Trophoblast cell (in vitro differentiated cells and primary cell): ENCODE measurements around the gene ZNF526.
A peak's percentile ranks its signal among the peaks of the same experiment; 100 is the strongest.

Source experiments
- DNase-seq, 2 donors: peaks; one replicate each; pipeline ENCODE4 v3.0.0-alpha.2; 2016
- H2AFZ ChIP-seq: 2 replicates; pipeline ENCODE4 v1.6.1; 2013; ENCODE audit warnings: low read length, moderate library complexity, mild to moderate bottlenecking; ENCODE audit not compliant: insufficient read depth, poor library complexity
- H2AK5ac ChIP-seq: 2 replicates; pipeline ENCODE4 v1.6.1; 2013; ENCODE audit warnings: mild to moderate bottlenecking, low read length
- H2BK120ac ChIP-seq: 2 replicates; pipeline ENCODE4 v1.6.1; 2013; ENCODE audit warnings: low read length, mild to moderate bottlenecking, moderate library complexity; ENCODE audit not compliant: insufficient read depth, poor library complexity
- H2BK12ac ChIP-seq: 2 replicates; pipeline ENCODE4 v1.6.1; 2013; ENCODE audit warnings: mild to moderate bottlenecking, low read length, moderate library complexity
- H2BK5ac ChIP-seq: 2 replicates; pipeline ENCODE4 v1.6.1; 2013; ENCODE audit warnings: low read length, low read depth, moderate library complexity, mild to moderate bottlenecking; ENCODE audit not compliant: poor library complexity
- H3K14ac ChIP-seq: 2 replicates; pipeline ENCODE4 v1.6.1; 2013; ENCODE audit warnings: mild to moderate bottlenecking, low read length
- H3K18ac ChIP-seq: 2 replicates; pipeline ENCODE4 v1.6.1; 2013; ENCODE audit warnings: mild to moderate bottlenecking, low read length
- H3K23ac ChIP-seq: 2 replicates; pipeline ENCODE4 v1.6.1; 2013; ENCODE audit warnings: low read length
- H3K27ac ChIP-seq: 2 replicates; pipeline ENCODE4 v1.5.1; 2013; ENCODE audit warnings: low read depth, mild to moderate bottlenecking, inconsistent platforms, low read length, moderate library complexity
- H3K27me3 ChIP-seq: 2 replicates; pipeline ENCODE4 v1.6.1; 2013; ENCODE audit warnings: inconsistent platforms, mild to moderate bottlenecking, low read length, moderate library complexity; ENCODE audit not compliant: insufficient read depth
- H3K36me3 ChIP-seq, 2 experiments: 1 replicate in 1 of 2; 2 replicates in 1 of 2; pipeline ENCODE4 v1.6.1; 2013; ENCODE audit warnings: low read length in 2 of 2, mild to moderate bottlenecking in 2 of 2, moderate library complexity in 1 of 2; ENCODE audit not compliant: insufficient read depth in 2 of 2, control insufficient read depth in 1 of 2
- H3K4ac ChIP-seq: 2 replicates; pipeline ENCODE4 v1.6.1; 2013; ENCODE audit warnings: low read depth, mild to moderate bottlenecking, low read length, moderate library complexity
- H3K4me1 ChIP-seq, 2 experiments: 1 replicate in 1 of 2; 2 replicates in 1 of 2; pipeline ENCODE4 v1.6.1; 2013; ENCODE audit warnings: low read length in 2 of 2, mild to moderate bottlenecking in 2 of 2, moderate library complexity in 1 of 2; ENCODE audit not compliant: insufficient read depth in 2 of 2, control insufficient read depth in 1 of 2
- H3K4me2 ChIP-seq: 2 replicates; pipeline ENCODE4 v1.6.1; 2013; ENCODE audit warnings: inconsistent platforms, mild to moderate bottlenecking, low read length, moderate library complexity
- H3K4me3 ChIP-seq: 2 replicates; pipeline ENCODE4 v1.5.1; 2013; ENCODE audit warnings: mild to moderate bottlenecking, low read depth, low read length, inconsistent platforms
- H3K79me1 ChIP-seq: one replicate; pipeline ENCODE4 v1.6.1; 2013; ENCODE audit warnings: low read length
- H3K79me2 ChIP-seq: 2 replicates; pipeline ENCODE4 v1.6.1; 2013; ENCODE audit warnings: low read length, mild to moderate bottlenecking; ENCODE audit not compliant: control insufficient read depth, insufficient read depth, poor library complexity
- H3K9ac ChIP-seq: 2 replicates; pipeline ENCODE4 v1.6.1; 2013; ENCODE audit warnings: mild to moderate bottlenecking, low read length
- H3K9me3 ChIP-seq: 2 replicates; pipeline ENCODE4 v1.6.1; 2013; ENCODE audit warnings: low read depth, mild to moderate bottlenecking, control low read depth, inconsistent platforms, low read length; ENCODE audit not compliant: insufficient read depth
- H4K12ac ChIP-seq: 2 replicates; pipeline ENCODE4 v1.6.1; 2013; ENCODE audit warnings: low read depth, mild to moderate bottlenecking, low read length, moderate library complexity
- H4K8ac ChIP-seq: 2 replicates; pipeline ENCODE4 v1.6.1; 2013; ENCODE audit warnings: low read depth, mild to moderate bottlenecking, low read length, moderate library complexity
- H4K91ac ChIP-seq: one replicate; pipeline ENCODE4 v1.6.1; 2013; ENCODE audit warnings: low read depth, mild to moderate bottlenecking, low read length, moderate library complexity
- WGBS: extraction: QIAGEN DNeasy Blood & Tissue Kit; methylation state at CpG from one replicate; pipeline ENCODE4 v1.1.7; 2013; ENCODE audit warnings: missing lambda C conversion rate; ENCODE audit not compliant: insufficient read length, insufficient coverage; ENCODE audit errors: extremely low coverage; 5-methylcytosine and 5-hydroxymethylcytosine counted together

Gene ZNF526

DNA sequence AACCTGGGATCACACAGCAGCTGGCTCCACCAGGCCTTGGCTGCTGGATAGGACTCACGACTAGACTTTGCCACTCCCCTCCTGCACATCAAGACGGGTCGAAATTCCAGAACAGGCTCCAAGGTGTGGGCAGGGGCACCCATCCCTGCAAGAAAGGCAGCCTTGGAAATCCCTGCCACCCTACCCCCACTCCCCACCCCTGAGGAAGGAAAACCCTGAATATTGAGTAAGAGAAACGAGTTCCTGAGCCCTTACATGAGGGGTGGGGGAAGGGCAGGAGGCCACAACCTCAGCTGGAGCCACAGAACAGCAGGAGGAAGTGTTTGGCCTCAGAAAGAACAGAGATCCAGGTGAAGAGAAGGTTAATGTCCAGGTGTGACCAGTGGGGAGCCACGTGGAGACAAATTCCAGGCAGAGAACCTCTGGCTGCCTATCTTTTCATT, 22.7 kb upstream of the ZNF526 start:
- no peak overlapping the region for H4K8ac ChIP-seq
- H3K23ac ChIP-seq: no peak overlapping the region
- DNase-seq: no peak
- H4K12ac ChIP-seq: no peak overlapping the region
- H3K4me1 ChIP-seq: peaks cover 0 to 4% of the 10 kb centered on the region in 2 experiments
- no peak overlapping the region for H3K14ac ChIP-seq
- no peak overlapping the region for H2BK120ac ChIP-seq
- H3K9me3 ChIP-seq: no peaks in the 10 kb centered on the region
- H2AK5ac ChIP-seq: no peak overlapping the region
- H3K79me1 ChIP-seq: no peaks in the 10 kb centered on the region
- H3K79me2 ChIP-seq: no peaks in the 10 kb centered on the region
- no peak overlapping the region for H4K91ac ChIP-seq
- no peak overlapping the region for H3K4me2 ChIP-seq
- no CpG with 5 or more reads among the region's 5 CpGs for WGBS
- no peak overlapping the region for H3K9ac ChIP-seq
- peaks cover 36 to 54% of the 10 kb centered on the region in 2 experiments for H3K36me3 ChIP-seq
- no peak overlapping the region for H2BK12ac ChIP-seq
- no peak overlapping the region for H3K18ac ChIP-seq
- H2AFZ ChIP-seq: no peak overlapping the region
- no peak overlapping the region for H3K27ac ChIP-seq
- H2BK5ac ChIP-seq: no peak overlapping the region
- H3K4me3 ChIP-seq: no peak overlapping the region
- no peak overlapping the region for H3K4ac ChIP-seq
- no peaks in the 10 kb centered on the region for H3K27me3 ChIP-seq

DNA sequence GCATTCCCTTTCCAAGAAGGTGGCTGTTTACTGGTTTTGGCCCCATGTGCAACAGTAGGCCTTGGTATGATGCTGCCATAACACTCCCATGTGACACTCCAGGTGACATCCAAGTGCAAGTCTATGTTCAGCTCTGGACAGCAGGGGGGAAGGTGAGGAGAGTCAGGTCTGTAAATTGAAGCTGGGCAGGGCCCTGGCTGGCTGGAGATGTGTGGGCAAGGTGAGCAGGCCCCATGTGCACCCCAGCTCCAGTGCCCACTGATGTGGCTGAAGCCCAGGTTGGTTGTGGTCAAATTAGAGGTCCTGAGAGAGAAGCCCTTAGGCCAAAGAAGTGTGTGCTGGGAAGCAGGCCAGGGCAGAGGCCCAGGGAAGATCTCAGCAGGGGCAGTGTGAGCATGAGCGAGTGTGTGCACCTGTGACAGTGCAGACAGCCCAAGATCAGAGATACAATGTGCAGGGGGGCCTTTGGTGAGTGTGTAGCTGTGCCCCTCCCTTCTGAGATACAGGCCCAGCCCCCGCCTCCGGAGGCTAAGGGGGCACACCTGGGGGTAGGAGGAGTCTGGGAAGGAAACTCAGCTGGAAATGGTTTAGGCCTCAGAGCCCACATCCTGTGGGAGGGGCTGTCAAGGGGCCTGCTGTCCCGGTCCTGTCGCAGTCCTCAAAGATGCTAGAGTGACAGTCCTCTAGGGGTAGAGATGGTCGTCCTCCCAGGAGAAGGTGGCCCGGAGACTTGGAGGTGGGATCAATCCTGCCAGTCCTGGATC, 21.3 kb upstream of the ZNF526 start:
- Histone ChIP-seq H2AK5ac (no peak overlapping the region), H3K4ac (no peak overlapping the region), H3K4me3 (no peak overlapping the region), H2BK5ac (no peak overlapping the region), H3K79me2 (no peaks in the 10 kb centered on the region), H3K36me3 (peaks cover 46 to 67% of the 10 kb centered on the region in 2 experiments), H3K9me3 (no peaks in the 10 kb centered on the region), H3K9ac (no peak overlapping the region), H3K18ac (no peak overlapping the region), H3K23ac (no peak overlapping the region), H2BK120ac (no peak overlapping the region), H2AFZ (no peak overlapping the region), H4K91ac (no peak overlapping the region), H4K12ac (no peak overlapping the region), H3K27me3 (no peaks in the 10 kb centered on the region), H3K4me1 (peaks cover 0 to 4% of the 10 kb centered on the region in 2 experiments), H3K14ac (no peak overlapping the region), H3K27ac (no peak overlapping the region), H3K4me2 (no peak overlapping the region), H4K8ac (no peak overlapping the region), H2BK12ac (no peak overlapping the region), H3K79me1 (no peaks in the 10 kb centered on the region)
- no peak for DNase-seq
- no CpG with 5 or more reads among the region's 7 CpGs for WGBS

DNA sequence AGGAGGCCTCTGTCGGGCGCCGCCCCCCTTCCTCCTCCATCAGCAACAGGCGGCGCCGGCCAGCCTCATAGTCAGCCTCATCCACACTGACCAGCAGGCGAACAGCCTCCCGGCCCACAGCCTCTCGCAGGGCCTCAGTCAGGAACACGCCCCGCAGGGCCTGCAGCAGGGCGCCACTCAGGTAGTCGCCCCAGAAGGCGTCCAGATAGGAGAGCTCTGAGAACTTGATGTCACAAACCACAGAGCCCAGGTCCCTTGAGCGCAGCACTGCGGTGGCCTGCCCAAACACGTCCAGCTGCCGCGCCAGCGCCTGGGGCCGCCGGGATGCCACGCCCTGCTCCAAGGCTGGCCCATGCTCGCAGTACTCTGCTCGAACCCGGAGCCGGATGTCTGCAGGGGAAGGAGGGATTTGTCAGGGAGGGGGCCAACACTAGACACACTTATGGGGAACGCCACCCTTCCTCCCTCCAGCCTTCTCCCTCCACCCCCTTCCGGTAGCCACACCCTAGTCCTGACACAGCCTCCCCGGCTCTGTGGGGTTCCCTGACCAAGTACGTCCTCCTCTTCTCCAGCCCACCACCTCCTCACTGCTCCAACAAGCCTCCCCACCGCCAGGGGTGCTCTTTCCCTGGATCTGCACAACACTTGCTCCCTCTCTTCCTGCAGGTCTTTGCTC, 20.5 kb upstream of the ZNF526 start:
- WGBS: no CpG with 5 or more reads among the region's 32 CpGs
- H3K79me1 ChIP-seq: no peaks in the 10 kb centered on the region
- H3K4me3 ChIP-seq: no peak overlapping the region
- H3K79me2 ChIP-seq: no peaks in the 10 kb centered on the region
- H3K27ac ChIP-seq: no peak overlapping the region
- no peak overlapping the region for H2AK5ac ChIP-seq
- H2BK12ac ChIP-seq: no peak overlapping the region
- no peaks in the 10 kb centered on the region for H3K27me3 ChIP-seq
- no peak overlapping the region for H3K9ac ChIP-seq
- peaks cover 52 to 72% of the 10 kb centered on the region in 2 experiments for H3K36me3 ChIP-seq
- no peak for DNase-seq
- no peak overlapping the region for H2BK120ac ChIP-seq
- no peak overlapping the region for H4K91ac ChIP-seq
- no peak overlapping the region for H3K4me2 ChIP-seq
- H3K9me3 ChIP-seq: no peaks in the 10 kb centered on the region
- no peak overlapping the region for H3K4ac ChIP-seq
- H2BK5ac ChIP-seq: no peak overlapping the region
- H3K18ac ChIP-seq: no peak overlapping the region
- H3K23ac ChIP-seq: no peak overlapping the region
- no peak overlapping the region for H3K14ac ChIP-seq
- peaks cover 0 to 4% of the 10 kb centered on the region in 2 experiments for H3K4me1 ChIP-seq
- H2AFZ ChIP-seq: no peak overlapping the region
- H4K8ac ChIP-seq: no peak overlapping the region
- H4K12ac ChIP-seq: no peak overlapping the region

DNA sequence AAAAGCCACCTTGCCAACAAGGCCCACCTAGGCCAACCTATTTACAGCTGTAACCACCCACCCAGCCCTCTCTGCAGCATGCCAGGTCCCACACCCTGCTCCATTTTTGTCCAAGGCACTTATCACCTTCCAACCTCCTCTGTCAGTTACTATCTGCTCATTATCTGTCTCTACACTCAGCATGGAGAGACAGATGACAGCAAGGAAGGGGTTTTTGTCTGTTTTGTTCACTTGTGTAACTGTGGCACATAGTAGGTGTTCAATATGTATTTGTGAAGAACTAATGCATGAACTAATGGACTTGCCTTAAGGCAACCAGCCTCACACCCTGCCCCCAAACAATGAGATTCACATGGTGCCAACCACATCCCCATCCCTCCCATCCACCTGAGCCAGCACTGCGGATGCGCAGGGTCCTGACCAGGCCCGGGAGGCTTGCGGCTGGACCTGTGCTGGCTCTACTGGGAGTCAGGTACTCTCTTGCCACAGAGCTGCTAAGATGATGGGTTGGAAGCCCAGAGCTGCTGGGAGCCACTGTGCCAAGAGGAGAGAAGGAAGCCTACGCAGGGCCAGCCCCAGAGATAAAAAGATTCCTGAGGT, 19.9 kb upstream of the ZNF526 start:
- no CpG with 5 or more reads among the region's 5 CpGs for WGBS
- Histone ChIP-seq H3K23ac (no peak overlapping the region), H4K8ac (no peak overlapping the region)

More for the DNA sequence above, 19.9 kb upstream of the ZNF526 start:
- no peaks in the 10 kb centered on the region for H3K27me3 ChIP-seq
- no peak overlapping the region for H3K27ac ChIP-seq
- H3K4me3 ChIP-seq: no peak overlapping the region
- H2AFZ ChIP-seq: no peak overlapping the region
- H3K4me1 ChIP-seq: peaks cover 0 to 4% of the 10 kb centered on the region in 2 experiments
- H2BK5ac ChIP-seq: no peak overlapping the region
- H3K79me2 ChIP-seq: no peaks in the 10 kb centered on the region
- H3K4ac ChIP-seq: no peak overlapping the region
- no peak overlapping the region for H4K91ac ChIP-seq
- no peaks in the 10 kb centered on the region for H3K9me3 ChIP-seq
- H3K9ac ChIP-seq: no peak overlapping the region
- no peak overlapping the region for H2BK120ac ChIP-seq
- no peak overlapping the region for H3K4me2 ChIP-seq
- no peak overlapping the region for H2AK5ac ChIP-seq
- H3K79me1 ChIP-seq: no peaks in the 10 kb centered on the region
- no peak overlapping the region for H2BK12ac ChIP-seq
- H3K14ac ChIP-seq: no peak overlapping the region
- DNase-seq: no peak
- H4K12ac ChIP-seq: no peak overlapping the region
- peak overlapping the region; percentile 34 for H3K18ac ChIP-seq
- peaks cover 52 to 76% of the 10 kb centered on the region in 2 experiments for H3K36me3 ChIP-seq
